ENCODE results near the gene ATP13A1.

Gene ATP13A1

DNA sequence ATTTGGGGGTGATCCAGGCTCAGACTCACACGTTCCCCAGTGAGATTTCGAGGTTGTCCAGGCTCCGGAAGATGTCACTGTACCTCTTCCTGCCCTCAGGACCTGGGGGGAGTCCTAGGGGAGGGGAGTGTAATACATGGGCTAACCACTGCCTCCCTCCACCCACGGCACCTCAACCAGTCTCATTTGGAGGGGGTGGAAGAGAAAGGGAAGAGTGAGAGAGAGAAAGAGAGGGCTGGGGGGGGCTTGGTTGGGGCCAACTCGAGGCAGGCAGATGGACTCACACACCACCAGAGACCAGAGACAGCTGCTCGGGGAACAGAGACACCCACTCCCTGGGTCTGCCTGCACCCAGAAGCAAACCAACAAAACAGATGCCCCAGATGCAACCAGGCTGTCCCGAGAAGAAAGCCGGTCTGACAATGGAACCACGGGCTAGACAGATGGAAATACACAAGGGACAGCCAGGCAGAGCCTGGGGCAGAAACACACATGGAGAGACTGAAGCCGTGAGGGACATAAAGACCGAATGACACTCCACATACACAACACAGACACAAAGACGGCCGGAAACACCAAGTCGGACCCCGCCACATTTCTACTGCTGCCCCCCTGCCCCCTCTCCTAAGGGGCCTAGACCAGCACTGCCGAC lies 20.8 kb downstream of the ATP13A1 start:
- DNase-seq: peak; percentile 44

DNA sequence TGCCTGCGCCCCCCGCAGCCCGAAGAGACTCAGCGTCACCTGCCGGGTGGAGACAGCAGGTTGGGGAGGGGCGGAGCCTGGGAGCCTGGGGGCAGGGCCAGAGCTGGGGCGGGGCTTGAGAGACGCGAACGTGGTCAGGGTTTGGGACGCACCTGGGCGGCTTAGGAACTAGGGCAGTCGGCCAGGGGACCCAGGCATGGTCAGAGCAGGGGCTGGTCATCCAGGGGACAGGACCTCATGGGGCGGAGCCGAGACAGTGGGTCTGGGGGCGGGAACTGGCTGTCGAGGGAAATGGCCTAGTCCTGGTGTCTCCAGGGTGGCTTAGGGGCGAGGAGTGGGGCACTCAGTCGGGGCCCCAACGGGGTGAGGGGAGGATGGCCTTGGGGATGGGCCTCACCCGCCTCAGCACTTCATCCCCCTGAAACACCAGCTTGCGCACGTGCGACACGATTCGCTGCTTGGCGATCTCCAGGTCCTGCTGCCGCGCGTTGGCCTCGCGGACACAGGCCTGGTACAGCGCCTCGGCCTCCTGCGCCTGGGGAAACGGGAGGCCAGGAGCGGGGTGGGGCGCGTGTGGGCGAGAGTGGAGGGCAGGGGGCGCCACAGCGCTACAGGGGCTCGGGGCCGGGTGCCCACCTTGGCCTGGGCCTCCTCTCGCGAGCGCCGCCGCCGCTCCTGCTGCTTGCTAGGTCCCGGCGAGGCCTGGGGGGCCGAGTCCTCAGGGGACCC lies 25.8 kb downstream of the ATP13A1 start:
- no peak for DNase-seq

DNA sequence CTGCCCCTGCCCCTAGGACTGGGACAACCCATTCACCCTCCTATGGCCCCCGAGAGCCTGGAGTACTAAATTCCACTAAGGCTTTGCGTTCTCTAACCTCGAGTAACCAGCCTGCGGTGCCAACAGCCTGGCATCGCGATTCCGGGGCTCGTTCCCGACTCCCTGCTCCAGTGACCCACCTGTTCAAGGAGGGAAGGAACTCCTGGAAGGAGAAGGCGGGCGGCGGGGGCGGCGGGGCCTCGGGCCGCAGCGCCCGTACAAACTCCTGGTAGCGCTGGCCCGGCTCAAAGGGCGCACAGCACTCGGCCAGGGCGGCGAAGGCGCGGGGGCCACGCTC lies 26.3 kb downstream of the ATP13A1 start:
- no peak for DNase-seq

DNA sequence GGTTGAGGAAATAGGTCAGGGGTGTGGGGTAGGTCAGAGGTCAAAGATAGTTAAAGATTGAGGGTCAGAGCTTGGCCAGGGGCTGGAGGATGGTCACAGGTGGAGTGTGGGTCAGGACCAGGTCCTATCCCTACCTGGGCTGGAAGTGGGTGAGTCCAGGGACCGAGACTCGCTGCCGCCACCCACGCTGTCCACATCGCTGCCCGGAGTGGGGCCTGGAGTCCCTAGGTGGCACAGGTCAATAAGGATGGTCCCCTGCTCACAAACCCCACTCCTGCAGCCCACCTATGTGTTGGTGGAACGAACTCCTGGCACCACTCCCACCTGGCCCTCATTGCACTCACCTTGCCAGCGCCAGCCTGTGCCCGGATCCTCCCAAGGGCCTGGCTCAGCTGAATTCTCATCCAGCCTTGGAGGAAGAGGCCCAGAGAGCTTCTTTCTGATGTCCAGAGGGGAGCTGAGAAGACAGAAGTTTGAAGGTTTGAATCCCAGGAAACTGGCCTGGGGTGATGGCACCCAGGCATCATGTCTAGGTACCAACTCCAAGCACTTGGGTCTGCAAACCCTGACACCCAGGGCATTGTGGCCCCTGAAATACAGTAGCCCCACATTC lies 26.8 kb downstream of the ATP13A1 start:
- no peak for DNase-seq

DNA sequence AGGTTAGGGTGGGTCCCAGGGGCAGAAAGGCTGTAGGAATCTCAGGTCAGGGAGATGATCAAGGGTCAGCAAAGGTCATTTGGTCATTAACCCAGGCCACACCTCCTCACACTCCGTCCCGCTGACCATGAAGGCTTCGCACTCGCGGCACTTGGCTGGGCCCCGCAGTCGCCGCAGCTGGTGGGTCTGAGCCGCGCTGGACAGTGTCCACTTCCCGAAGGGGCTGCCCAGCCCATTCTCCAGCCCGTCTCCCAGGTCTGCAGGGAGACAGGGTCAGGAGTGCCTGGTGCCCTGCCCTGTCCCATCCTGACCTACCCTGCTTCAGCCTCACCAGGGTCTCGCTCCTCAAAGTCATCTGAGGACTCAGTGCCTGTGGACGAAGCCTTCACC lies 28.2 kb downstream of the ATP13A1 start:
- no peak for DNase-seq

DNA sequence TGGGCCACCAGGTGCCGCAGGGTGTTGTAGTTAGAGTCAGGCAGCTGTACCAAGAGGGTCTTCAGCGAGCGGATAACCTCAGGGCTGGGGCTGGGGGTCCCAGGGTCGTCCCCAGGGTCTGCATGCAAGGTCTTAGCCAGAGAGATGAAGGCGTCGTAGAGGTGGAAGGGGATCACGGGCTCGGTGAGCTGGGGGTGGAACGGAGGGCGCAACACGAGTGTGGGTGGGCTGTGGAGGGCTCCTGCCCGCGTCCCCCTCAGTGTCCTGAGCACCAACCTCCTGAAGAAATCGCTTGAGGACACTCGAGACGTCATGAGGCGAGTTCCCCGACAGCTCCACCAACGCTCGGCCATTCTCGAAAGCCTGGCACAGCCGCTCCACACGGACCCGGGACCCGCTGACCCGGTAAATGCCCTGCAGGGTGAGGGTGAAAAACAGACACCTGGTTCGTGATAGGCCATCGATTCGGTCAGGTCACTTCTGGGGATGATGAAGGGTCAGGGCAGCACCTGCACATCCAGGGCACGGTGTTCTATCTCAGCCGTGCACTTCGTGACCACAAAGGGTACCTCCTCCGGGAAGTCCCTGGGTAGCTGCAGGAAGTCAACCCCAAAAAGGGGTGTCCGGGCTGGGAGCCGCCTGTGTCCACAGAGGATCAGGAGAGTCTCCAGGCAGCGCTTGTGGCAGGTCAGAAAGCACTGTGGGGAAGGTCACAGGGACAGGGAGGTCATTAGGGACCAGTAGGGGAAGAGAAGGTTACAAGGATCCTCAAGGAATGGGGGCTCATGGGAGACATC lies 28.8 kb downstream of the ATP13A1 start:
- DNase-seq: no peak

DNA sequence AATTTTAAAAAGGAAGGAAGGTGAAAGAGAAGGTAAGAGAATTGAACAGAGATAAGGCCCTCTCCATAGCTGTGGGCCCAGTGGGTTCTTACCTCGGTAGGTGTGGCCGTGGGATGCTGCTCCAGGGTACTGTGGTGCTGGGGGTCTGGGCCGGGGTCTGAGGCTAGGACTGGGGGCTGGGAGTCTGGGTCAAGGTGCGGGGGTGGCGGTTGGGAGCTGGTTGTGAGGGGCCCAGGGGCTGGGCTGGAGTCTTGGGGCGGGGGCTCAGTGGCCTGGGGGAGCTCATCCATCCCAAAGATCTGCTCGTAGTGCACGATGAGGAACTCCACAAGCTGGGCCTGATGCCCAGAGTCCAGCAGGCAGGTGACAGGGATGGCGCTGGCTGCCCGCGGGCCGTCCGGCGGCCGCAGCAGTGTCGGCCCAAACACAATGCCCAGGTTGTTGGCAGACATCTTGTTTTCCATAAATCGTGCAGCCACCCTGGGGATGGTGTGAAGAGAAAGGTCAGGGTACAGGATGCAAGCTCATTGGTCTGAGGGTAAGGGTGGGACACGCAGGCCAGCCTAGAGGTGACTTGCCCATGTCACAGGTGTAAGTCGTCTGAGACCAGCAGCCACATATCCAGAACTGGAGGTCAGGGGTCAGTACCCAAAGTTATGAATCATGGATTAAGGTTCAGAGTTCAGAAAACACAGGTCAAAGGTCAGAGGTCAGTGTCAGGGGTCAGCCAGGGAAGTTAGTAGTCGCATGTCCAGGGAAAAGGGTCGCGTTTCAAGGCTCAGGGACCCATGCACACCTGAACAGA lies 29.6 kb downstream of the ATP13A1 start:
- no peak for DNase-seq

DNA sequence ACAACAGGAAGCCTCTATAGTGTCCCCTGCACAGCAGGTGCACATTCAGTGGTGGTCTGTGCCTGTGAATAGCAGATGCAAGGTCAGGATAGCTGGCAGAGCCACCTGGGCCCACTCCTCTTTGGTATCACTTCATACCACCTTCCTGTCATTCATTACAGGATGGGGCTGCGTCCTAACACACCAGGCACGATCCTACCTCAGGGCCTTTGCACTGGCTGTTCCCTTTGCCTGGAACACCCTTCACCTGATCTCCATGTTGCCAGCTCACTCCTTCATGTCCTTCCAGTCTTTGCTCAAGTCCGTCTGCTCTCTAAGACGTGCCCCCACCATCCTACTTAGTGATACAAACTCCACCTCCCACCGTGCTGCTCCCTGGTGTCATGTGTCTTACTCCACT lies 30.8 kb downstream of the ATP13A1 start:
- no peak for DNase-seq

DNA sequence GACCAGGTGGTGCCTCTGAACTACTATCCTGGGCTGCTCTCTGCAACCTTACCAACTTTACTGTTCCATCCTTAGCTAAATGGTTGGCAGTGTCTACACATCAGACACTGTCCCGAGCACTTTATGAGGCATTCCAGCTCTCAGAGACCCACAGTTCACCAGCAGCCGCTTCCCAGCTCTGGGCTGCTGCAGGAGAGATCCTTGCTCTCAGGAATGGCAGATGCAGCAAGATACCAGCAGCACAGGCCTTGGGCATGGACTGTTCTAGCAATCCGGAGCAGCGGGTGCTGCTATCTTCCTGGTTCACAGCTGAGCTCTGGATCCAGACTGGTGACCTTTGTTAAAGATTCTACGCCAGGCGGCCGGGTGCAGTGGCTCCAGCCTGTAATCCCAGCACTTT lies 32.1 kb downstream of the ATP13A1 start:
- DNase-seq: no peak

DNA sequence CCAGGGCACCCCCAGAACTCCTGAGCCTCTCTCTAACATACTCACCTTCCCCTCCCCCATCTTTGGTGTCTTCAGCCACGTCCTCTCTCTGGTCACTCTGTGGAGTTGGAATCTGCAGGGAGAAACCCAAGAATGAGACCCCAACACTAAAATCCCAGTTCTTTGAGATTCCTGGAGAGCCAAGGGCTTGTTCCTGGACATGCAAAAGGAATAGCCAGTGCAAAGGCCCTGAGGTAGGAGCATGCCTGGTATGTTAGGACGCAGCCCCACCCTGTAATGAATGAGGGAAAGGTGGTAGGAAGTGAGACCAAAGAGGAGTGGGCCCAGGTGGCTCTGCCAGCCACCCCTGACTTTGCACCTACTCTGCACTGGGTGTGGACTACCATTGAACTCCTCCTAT lies 33.0 kb downstream of the ATP13A1 start:
- DNase-seq: no peak

DNA sequence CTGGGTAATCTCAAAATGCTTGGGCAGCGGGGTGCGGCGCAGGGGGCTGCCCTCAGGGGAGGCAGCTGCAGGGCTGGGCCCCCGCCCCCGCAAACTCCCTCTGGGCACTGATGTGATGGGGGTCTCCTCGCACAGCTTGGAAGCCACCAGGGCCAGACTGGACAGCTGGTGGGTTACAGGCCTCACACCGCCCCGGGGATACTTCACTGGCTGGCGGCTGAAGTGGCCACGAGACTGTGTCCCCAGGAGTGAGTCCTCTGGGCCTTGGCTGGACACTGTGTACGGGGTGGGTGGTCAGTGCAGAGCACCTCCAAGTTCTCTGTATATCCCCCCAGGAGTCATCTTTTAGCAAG lies 33.4 kb downstream of the ATP13A1 start:
- no peak for DNase-seq

DNA sequence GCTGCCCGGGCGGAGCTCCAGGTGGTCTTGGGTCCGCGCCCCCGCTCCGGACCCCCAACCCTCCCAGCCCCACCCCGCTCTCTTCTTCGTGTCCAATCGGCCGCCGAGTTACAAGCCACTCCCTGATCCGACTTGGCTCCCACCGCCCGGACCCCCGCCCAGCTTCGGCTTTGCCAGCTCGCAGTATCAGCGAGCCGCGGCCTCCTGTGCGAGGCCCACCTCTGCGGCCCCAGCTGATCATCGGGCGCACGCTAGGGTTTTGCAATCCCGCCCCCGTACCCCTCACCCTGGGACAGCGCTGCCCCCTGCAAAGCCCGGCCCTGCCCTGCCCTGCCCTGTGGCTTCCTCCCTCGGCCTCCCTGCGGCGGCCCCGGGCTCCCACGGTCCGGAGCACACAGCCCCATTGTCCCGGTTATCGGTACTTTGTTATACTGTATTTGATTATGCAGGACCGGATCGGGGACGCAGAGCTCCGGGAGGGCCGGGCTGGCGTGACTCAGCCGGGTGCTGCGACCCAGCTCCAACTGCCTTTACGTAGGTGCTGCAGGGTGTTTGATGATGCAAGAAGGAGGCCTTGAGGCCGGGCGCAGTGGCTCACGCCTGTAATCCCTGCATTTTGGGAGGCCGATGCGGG lies 34.9 kb downstream of the ATP13A1 start:
- DNase-seq: peak; percentile 54

DNA sequence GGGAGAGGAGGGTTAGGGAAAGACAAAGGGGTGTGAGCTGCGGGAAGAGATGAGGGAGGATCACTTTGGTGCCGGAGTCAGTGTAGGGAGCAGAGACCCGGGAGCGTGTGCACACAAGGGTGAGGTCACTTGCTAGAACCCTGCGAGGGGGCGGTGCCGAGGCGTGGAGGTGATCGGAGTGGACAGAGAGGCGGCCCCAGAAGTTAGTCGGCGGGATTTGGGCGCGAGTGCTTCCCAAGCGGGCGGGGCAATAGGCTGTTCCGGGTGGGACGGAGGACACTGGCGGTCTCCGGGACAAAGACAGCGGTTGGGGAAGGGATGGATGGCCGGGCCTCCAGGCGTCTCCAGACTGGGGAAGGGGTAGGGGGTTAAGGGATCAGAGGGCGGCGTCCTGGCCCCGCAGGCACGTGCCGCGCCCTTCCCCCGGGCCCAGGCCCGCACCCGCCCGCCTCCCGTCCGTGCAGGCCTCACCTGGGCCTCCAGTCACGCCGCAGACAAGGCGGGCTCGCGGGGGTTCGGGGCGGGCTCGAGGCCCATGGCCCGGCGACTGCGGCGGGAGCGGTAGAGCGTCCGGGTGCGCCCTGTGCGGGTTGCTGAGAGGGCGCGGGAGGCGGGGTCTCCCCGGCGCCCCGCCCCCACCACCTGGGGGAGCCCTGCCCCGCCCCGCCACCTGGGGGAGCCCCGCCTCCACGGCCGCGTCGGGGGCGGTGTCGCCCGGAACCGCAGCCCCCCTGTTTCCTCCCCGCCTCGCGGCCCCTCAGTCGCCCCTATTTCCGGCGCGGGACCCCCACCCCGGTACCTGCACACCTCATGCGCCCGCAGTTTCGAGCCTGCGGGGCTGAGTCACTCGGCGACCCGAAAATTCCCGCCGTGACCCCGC lies 35.6 kb downstream of the ATP13A1 start, which contains the start of gene LPAR2:
Gene LPAR2, minus strand, starts transcription at position 600 of the 880 bp plus-strand sequence. CDS start 945 bp downstream, outside the sequence.
- DNase-seq: peak; percentile 60

DNA sequence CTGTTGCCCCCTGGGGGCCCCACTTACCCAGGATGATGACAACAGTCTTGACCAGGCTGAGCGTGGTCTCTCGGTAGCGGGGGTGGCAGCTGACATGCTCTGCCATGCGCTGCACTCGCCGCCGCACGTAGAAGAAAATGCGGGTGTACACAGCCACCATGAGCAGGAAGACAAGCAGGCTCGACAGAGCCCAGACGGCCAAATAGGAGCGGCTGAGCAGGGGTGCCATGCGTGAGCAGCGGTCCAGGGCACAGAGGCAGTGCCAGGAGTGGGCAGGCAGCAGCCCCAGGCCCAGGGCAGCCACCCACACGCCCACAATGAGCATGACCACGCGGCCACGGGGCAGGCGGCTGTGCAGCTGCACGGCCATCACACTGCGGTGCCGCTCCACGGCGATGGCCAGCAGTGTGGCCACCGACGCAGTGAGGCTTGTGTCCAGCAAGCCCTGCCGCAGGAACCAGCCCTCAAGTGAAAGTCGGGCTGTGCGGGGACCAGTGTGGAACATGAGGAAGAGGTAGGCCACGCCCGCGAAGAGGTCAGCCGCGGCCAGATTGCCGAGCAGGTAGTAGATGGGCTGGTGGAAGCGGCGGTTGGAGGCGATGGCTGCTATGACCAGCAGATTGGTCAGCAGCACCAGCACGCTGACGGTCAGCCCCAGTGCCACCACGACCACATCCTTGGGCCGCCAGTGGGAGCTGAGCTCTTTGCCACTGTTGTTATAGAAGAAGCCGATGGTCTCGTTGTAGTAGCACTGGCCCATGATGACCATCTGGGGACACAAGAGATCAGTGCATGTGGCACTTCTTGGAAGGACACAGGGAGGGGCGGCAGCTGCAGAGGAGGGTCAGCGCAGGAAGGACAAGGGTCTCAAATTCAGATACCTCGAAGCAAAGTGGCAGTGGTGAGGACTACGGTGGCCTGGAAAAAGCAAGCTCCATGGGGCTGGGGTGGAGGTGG lies 36.7 kb downstream of the ATP13A1 start:
- DNase-seq: no peak

DNA sequence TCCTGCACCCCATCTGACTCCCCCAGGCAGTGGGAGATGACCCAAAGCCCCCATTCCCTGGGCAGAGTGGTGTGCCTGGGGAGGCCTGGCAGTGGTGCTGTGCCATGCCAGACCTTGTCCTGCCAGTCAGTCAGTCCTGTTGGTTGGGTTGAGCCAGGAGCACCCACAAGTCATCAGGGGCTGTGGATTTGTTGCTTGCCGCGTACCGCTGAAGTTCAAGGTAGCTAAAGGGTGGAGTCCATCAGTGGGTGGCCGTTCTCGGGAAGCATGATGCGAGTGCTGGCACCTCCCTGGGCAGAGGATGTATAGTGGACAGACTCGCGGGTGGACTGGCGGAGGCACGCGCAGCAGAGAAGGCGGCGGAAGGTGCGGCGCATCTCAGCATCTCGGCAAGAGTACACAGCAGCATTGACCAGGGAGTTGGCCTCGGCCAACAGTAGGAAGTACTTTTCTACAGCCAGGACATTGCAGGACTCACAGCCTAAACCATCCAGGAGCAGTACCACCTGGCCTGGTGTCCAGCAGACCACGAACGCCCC lies 39.4 kb downstream of the ATP13A1 start:
- DNase-seq: no peak

DNA sequence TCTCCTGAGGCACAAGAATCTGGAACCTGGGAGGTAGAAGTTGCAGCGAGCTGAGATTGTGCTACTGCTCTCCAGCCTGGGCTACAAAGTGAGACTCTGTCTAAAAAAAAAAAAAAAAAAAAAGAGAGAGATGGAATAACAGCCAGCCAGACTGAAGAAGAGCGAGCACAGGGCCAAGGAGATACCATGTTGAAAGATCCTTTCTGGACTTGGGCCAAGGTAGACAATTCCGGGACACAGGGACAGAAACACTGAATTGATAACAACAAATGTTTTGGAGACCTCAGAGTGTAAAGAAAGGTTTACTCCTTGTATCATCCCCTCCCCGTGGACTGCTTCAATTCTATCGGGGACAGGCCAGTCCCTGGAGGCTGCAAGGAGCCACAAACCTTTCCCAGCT lies 40.1 kb downstream of the ATP13A1 start:
- DNase-seq: no peak

DNA sequence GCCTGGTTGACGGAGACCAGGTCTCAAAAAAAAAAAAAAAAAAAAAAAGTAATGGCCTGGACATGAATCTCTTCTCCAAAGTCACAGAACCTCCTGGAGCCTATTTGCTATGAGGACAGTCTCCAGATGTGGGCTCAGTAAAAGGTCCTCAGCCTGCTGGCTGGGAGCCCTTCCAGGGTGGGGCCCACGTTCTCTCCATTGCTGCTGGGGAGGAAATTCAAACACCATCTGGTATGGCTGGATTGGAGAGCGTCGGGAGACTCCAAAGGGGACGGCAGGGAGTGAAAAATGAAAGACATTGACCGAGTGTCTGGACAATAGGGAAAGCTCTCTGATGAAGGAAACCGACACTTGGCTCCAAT lies 43.6 kb downstream of the ATP13A1 start:
- no peak for DNase-seq

DNA sequence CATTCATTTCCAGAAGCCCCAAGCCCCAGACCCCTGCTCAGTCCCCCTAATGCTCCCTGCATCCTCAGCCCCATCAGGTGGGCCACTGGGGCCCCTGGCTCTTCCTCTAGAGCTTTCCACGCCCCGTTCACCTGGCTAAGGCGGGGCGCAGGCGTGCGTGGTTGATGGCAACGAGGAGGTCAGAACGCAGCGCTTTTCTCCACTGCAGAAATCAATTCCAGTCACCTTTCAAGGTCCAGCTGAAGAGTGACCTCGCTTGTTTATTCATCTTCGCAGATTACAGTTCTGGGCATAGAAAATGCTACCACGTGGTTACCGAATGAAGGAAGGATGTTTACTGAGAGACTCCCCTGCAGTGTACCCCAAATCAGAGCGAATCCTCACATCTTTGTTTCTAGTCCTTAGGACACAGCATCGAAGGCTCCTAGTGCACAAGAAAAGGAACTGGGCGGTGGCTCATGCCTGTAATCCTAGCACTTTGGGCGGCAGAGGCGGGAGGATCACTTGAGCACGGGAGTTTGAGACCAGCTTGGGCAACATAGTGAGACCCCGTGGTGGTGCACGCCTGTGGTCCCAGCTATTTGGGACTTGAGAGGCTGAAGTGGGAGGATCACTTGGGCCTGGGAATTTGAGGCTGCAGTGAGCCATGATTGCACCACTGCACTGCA lies 44.2 kb downstream of the ATP13A1 start:
- no peak for DNase-seq
